NCI-H1436 (cell line): ENCODE data around the gene EDN3.

Experiments used
- DNase-seq: peaks from one replicate; lab custom pipeline; 2025; lab: John Stamatoyannopoulos, UW

The EDN3 gene

GRCh38 chr20:59308493-59309201 lies 8.2 kb downstream of the EDN3 start:
- no peak for DNase-seq

DNA sequence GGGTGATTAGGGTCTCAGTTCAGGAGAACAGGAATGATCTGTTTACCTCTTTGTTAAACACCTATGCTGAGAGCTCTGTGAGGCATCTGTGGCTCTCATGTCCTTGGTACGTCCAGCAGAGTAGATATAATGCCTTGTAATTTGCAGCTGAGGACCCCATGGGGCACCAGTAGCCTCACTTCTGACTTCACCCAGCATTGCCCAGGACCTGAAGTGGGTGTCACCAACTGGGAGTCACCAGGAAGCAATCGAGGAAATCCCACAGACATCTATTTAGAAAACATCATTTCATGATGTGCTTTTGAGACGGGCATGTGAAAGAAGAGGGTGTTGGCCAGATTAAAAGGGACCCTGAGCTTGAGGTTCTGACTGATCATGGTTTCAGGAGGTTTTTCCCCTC lies 8.8 kb downstream of the EDN3 start:
- DNase-seq, result no peak

DNA sequence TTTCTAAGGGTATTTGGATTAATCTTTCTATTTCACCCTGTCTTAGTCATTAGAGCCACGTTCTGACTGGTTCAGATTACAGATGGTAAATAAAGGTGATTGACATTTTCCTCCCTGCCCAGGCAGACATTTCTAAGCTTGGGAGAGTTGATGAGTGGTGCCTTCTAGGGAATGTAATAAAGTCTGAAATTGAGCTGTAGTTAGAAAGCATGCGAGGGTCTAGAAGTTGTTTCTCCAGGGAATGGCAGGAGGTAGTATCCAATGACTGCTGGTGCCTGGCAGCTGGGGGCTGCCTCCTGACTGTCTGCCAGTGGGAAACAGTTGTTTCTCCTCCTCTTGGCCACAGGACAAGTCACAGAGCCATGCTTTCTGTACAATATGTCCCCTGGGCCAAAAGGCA lies 14.6 kb downstream of the EDN3 start:
- DNase-seq, result no peak

GRCh38 chr20:59316911-59317731 lies 16.7 kb downstream of the EDN3 start:
- DNase-seq, result no peak

GRCh38 chr20:59318201-59318790 lies 17.9 kb downstream of the EDN3 start:
- DNase-seq, result no peak

DNA sequence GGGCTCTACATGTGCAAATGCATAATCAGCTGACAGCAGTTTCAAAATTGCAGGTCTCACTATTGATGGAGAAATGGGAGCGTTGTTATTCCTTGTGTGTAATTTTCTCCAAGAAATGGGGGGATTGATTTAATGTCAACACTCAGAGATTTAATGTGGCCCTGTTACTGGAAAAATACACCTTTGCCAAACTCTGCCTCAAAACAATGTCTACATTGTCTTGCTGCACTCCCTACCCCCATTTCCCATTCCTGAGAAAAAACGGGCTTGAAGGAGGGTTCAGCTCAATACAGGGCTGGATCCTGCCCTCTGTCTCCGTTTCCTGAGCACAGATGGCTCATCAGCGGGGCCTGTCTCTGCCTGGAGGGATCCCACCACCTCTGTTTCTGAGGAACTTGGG lies 18.4 kb downstream of the EDN3 start:
- DNase-seq, result no peak

DNA sequence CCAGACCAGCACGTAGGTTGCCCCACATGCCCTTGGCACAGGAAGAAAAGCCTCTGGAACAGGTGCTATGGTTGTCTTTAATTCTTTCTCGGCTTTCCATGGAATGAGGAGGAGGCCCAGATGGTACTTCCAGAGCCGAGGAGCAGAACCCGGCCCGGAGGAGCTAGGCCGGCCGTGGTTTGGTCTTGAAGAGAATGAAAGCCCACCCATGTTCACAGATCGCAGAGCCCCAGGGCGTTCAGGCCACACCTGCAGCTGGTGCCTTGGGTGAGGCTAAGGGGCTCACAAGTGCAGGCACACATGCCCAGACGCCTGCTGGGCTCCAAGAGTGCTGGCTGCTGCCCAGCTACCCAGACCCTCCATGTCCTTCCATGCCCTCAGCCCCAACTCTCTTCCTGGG lies 20.0 kb downstream of the EDN3 start:
- no peak for DNase-seq

DNA sequence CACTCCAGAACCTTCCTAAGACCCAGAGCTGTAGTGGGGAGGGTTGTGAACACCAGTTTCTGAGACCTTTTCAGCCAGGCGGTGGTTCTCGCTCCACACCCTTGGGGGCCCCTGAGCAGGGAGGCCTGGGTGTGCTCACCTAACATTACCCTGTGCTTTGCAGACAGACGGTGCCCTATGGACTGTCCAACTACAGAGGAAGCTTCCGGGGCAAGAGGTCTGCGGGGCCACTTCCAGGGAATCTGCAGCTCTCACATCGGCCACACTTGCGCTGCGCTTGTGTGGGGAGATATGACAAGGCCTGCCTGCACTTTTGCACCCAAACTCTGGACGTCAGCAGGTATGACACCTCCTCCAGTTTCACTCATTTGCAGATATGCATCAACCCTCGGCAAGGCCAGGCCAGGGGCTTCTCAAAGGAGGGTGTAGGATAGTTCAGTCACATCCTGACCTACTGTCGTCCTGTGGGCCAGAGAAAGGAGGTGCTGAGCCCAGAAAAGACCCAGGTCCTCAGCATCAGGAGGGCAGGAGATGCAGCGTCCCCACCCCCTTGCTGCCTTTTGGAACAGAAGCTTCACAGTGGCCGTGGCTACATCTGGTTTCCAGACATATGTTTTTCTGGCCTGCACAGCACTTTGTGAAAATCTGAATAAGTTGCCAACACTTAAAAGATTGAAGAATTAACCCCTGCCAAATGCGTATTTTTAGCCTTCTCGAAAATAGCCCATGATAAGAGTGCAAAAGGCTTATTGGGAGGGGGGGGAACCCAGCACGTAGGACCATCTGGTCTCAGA lies 20.6 kb downstream of the EDN3 start:
- no peak for DNase-seq

DNA sequence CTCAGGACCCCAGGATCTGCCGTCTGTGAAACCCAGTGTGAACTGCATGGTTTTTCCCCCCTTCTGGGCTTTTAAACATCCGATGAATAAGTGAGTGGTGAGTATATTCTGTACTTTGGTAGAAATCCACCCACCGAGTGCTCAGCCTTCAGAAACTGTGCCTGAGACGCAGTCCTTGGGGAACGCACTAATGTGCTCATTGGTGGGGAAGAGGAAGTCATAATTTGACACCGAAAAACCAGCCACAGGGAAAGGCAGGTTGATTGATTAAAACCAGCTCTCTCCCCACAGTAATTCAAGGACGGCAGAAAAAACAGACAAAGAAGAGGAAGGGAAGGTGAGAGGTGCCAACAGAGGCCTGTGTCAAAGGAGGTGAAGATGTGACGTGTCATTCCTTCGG lies 21.7 kb downstream of the EDN3 start:
- no peak for DNase-seq

DNA sequence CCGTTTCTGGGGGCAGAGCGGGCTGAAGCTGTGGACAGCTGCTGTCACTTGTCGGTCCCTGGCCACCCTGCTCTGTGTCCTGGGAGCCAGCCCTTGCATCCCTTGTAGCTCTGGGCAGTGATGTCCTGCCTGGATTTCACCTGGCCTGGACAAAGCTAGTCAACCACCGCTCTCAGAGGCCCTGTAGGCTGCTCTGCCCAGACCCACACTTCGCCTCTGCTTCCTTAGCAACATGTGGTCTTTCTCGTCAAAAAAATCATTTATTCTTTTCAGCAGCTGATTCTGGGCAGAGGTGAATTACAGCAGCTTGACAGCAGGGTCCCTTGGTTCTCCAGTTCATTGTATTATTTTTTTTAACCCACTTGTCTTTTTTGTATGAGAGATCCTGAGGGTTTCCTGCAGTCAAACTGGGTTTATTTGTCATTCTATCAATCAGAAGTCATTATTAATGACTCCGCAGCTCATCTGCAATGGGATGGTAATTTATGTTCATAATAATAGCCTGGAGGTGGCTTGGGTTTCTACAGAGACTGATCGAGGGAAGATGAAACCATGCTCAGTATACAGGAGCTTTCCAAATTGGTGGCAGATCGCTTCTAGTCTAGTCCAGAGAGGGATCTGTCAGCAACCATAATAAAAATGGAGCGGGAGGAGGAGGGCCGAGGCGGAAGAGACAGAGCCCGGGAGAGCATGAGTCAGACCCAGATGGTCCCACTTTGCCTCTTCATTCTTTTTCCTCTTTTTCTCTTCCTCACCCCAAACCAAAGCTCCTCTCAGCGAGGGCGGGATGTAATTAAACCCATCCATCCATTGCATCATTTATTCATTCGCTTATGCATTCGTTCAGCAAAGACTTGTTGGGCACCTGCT lies 22.4 kb downstream of the EDN3 start:
- DNase-seq, result no peak

DNA sequence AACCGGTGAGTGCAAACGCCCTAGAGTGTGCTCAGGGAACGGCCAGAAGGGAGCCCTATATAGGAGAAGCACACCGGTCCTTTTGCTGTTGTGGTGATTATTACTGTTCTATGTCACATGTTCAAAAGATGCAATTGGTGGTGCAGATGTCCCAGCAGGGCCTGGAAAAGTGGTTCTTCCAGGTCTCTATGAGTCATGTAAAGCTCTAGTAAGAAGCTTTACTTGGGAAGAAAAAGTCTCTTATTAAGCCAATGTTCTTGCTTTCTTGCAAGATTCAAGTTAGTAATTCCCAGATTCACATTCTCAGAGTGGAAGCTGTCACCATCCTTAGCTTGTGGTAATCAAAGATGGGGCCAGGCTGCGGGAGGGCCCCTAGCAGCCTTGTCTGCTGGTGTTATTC lies 23.3 kb downstream of the EDN3 start:
- no peak for DNase-seq

- no peak for DNase-seq
Observed at GRCh38 chr20:59324521-59325141, 24.2 kb downstream of the EDN3 start.

GRCh38 chr20:59325142-59325523 lies 24.7 kb downstream of the EDN3 start:
- no peak for DNase-seq

GRCh38 chr20:59326188-59326587 lies 25.8 kb downstream of the EDN3 start:
- DNase-seq, result no peak

DNA sequence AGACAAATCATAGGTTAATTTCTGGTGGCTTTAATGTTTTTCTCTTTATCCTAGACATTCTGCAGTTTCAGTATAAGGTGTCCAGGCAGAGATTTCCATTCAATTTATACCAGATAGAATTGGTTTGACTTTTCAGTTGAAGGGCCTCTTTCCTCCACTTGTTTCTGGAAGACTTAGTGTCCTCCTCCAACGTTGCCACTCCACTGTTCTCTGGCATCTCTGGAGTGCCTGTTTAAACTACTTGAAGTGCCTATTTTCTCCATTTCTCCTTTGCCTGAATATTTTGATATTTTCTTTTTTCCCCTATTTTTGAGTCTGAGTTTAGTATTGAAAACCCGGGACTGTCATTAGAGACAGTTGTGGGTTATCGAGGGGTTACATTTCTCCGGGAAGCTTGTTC lies 27.7 kb downstream of the EDN3 start:
- DNase-seq, result no peak

DNA sequence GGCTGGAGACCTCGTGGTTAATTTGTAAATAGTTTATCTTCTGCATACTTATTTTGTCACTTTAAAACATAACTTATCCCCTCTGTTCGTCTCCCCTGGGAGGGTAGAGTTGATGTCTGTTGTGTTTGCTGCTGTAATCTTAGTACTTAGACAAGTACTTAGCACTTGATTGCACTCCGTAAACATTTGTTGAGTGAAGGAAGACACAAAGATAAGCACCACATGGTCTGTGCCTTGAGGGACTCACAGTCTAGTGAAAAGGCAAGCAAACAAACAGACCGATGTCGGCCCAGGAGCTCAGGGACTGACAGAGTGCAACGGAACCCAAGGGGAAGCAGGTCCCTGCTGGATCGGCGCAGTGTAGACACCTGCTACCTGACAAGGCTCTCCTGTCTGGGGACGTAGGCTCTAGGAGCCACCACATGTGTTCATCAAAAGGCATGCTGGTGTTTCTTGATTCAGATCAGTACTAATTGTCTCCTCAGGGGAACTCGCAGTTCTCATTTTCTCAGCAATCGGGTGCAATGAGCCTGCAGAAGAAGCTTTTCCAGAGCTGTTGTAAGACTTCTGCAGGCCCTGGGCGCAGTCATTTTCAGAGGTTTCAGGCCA lies 31.4 kb downstream of the EDN3 start:
- DNase-seq, result no peak

- no peak for DNase-seq
Observed at GRCh38 chr20:59333260-59333845, 32.9 kb downstream of the EDN3 start.

DNA sequence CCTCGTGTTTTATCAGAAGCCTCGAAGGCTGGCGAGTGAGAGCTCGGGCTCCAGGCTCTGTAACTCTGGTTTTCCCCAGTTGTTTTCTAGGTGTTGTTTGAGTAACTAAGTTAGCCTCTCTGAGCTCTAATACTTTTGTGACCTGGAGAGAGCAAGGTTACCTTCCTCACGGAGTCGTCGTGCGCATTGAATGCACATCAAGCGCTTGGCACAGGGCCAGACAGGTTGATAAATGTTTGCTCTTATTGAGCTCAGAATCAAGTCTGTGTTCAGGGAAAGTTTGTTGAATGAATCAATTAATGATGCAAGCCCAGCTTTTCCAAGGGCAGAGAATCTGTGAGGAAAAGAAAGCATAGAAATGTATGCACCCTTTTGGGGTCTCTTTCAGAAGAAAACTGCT lies 33.5 kb downstream of the EDN3 start:
- no peak for DNase-seq

GRCh38 chr20:59334651-59335300 lies 34.4 kb downstream of the EDN3 start:
- DNase-seq, result no peak

DNA sequence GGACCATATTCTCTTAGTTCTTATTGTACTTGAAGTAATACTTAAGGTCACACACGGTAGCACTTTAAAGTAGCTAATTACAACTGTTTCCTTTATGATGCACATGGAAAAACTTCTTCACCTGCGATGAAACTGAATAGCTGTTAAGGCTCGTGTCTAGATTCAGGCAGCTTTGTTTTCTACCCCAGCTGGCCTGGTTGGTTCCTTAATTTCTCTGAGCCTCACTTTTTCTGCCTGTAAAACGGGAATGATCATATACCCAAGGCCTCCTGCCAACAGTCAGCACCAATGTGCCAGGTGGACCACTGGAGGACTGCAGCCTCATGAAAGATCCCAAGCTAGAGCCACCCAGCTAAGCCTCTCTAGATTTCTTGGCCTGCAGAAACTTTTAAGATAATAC lies 35.0 kb downstream of the EDN3 start:
- DNase-seq, result no peak
